Sigmoid colon (tissue), 4 donors: Measurements from ENCODE around the gene TROAP.

Experiments
- CTCF ChIP-seq, 4 experiments: fragments of 450-650 bp in 3 of 4; fragments of 200-600 bp in 1 of 4; IDR thresholded peaks; one replicate each; pipeline ENCODE4 v1.5.1; 2016 to 2019; ENCODE audit warnings: antibody characterized with exemption in 4 of 4, mild to moderate bottlenecking in 3 of 4, moderate library complexity in 2 of 4
- EP300 ChIP-seq, 4 donors: sonication (generic); formaldehyde crosslinking; IDR thresholded peaks; one replicate each; pipeline ENCODE4 v1.6.1; 2017; ENCODE audit warnings: antibody characterized with exemption in 4 of 4
- POLR2A ChIP-seq, 2 donors: fragments of 450-650 bp; IDR thresholded peaks; one replicate each; pipeline ENCODE4 v1.6.1; 2016; ENCODE audit warnings: antibody characterized with exemption in 2 of 2, mild to moderate bottlenecking in 2 of 2, moderate library complexity in 2 of 2

- TF ChIP-seq POLR2A (IDR thresholded peaks at IDR 0.05) (no peak), CTCF (IDR thresholded peaks at IDR 0.05) (no peak), EP300 (IDR thresholded peaks at IDR 0.05) (no peak)
Measured at GRCh38 chr12:49301760-49302159, 21.3 kb upstream of the TROAP start.
